Measurements from ENCODE around the gene ZC3H7B. TPM values are rescaled to one million over a fixed set of nuclear protein-coding genes. Genes with fewer than 3 reads are reported as not detected.
A peak's percentile ranks its signal among the peaks of the same experiment; 100 is the strongest.
"Not testable (repeated sequence)": the region's sequence is repeated elsewhere in the genome, so short reads cannot be mapped to it uniquely, and the experiment has no call there.

ZC3H7B gene
- total RNA-seq, 2 experiments from 2014 or later = 41.7 to 43.4 TPM

GRCh38 chr22:41384128-41384527, 82.8 kb downstream of the ZC3H7B start:
- Mint-ChIP-seq H3K27ac (no peak overlapping the region), H3K27me3 (no peaks in the 10 kb centered on the region), H3K36me3 (ENCODE audit: low read depth) (no peaks in the 10 kb centered on the region), H3K9me3 (ENCODE audit: low read depth) (no peaks in the 10 kb centered on the region), H3K4me3 (no peak overlapping the region), H3K4me1 (peaks cover 10% of the 10 kb centered on the region)
- DNase-seq (no peak), ATAC-seq (no peak)
- CTCF ChIA-PET = interaction anchor here (0.7 to 1.6 kb wide), 3 partner anchors 18 to 149 kb away, joined by 3 to 6 read pairs (median 3); no protein-coding TSS in a partner anchor
- intact Hi-C loops (cut with DNase I, micrococcal nuclease) = loop anchor here (5.0 kb wide), 2 partner anchors 238 to 1118 kb away; partner anchors contain the start of genes DESI1 (in 1 of the 2) and XRCC6 (in 1 of the 2)
- POLR2A ChIA-PET = no interaction called here

- peaks cover 7% of the 10 kb centered on the region for H3K36me3 Mint-ChIP-seq (ENCODE audit: low read depth)
- ChIA-PET POLR2A (no interaction called here), CTCF (interaction anchor here (1.0 kb wide), 1 partner anchor 156 kb away, joined by 4 read pairs; no protein-coding TSS in a partner anchor)
- ATAC-seq (no peak), DNase-seq (no peak)
- no peak overlapping the region for H3K4me3 Mint-ChIP-seq
- no peaks in the 10 kb centered on the region for H3K27me3 Mint-ChIP-seq
- intact Hi-C loops (cut with DNase I, micrococcal nuclease) = no loop called here
- no peaks in the 10 kb centered on the region for H3K9me3 Mint-ChIP-seq (ENCODE audit: low read depth)
- H3K4me1 Mint-ChIP-seq = peaks cover under 1% of the 10 kb centered on the region
- no peak overlapping the region for H3K27ac Mint-ChIP-seq
Observed at GRCh38 chr22:41387341-41387740, 86.0 kb downstream of the ZC3H7B start.

GRCh38 chr22:41394012-41394356, 92.7 kb downstream of the ZC3H7B start:
- CTCF ChIA-PET = interaction anchor here (0.7 kb wide), 1 partner anchor 903 kb away, joined by 3 read pairs; no protein-coding TSS in a partner anchor
- no peaks in the 10 kb centered on the region for H3K27me3 Mint-ChIP-seq
- intact Hi-C loops (cut with DNase I, micrococcal nuclease) = no loop called here

GRCh38 chr22:41395531-41396240, 94.4 kb downstream of the ZC3H7B start:
- peaks cover 4% of the 10 kb centered on the region for H3K36me3 Mint-ChIP-seq (ENCODE audit: low read depth)
- no peaks in the 10 kb centered on the region for H3K4me1 Mint-ChIP-seq
- no peaks in the 10 kb centered on the region for H3K27me3 Mint-ChIP-seq
- no peak overlapping the region for H3K4me3 Mint-ChIP-seq
- H3K9me3 Mint-ChIP-seq (ENCODE audit: low read depth) = no peaks in the 10 kb centered on the region
- ChIA-PET CTCF (interaction anchor here (0.9 to 1.1 kb wide), 2 partner anchors 122 to 147 kb away, joined by 3 read pairs; no protein-coding TSS in a partner anchor), POLR2A (no interaction called here)
- intact Hi-C loops (cut with DNase I, micrococcal nuclease) = no loop called here
- H3K27ac Mint-ChIP-seq = no peak overlapping the region
- DNase-seq = no peak
- no peak for ATAC-seq

More at GRCh38 chr22:41394012-41394356, 92.7 kb downstream of the ZC3H7B start:
- Mint-ChIP-seq H3K4me1 (no peaks in the 10 kb centered on the region), H3K36me3 (ENCODE audit: low read depth) (peaks cover 7% of the 10 kb centered on the region), H3K27ac (no peak overlapping the region), H3K9me3 (ENCODE audit: low read depth) (no peaks in the 10 kb centered on the region), H3K4me3 (no peak overlapping the region)
- POLR2A ChIA-PET = no interaction called here
- no peak for DNase-seq
- ATAC-seq = no peak

GRCh38 chr22:41397143-41397811, 96.0 kb downstream of the ZC3H7B start:
- ChIA-PET CTCF (interaction anchor here (0.9 to 1.1 kb wide), 3 partner anchors 79 to 135 kb away, joined by 3 to 4 read pairs (median 3); no protein-coding TSS in a partner anchor), POLR2A (interaction anchor here (0.6 kb wide), 1 partner anchor 314 kb away, joined by 6 read pairs; no protein-coding TSS in a partner anchor)
- Mint-ChIP-seq H3K36me3 (ENCODE audit: low read depth) (no peaks in the 10 kb centered on the region), H3K27ac (no peak overlapping the region), H3K27me3 (no peaks in the 10 kb centered on the region), H3K4me3 (no peak overlapping the region), H3K4me1 (no peaks in the 10 kb centered on the region), H3K9me3 (ENCODE audit: low read depth) (no peaks in the 10 kb centered on the region)
- DNase-seq = no peak
- ATAC-seq = no peak
- intact Hi-C loops (cut with DNase I, micrococcal nuclease) = no loop called here

GRCh38 chr22:41398921-41399320, 97.6 kb downstream of the ZC3H7B start:
- Mint-ChIP-seq H3K36me3 (ENCODE audit: low read depth) (no peaks in the 10 kb centered on the region), H3K4me3 (no peak overlapping the region), H3K27me3 (no peaks in the 10 kb centered on the region), H3K4me1 (peaks cover 4% of the 10 kb centered on the region), H3K27ac (no peak overlapping the region), H3K9me3 (ENCODE audit: low read depth) (no peaks in the 10 kb centered on the region)
- no peak for DNase-seq
- intact Hi-C loops (cut with DNase I, micrococcal nuclease) = no loop called here
- ATAC-seq = no peak
- ChIA-PET POLR2A (no interaction called here), CTCF (interaction anchor here (0.6 to 0.7 kb wide), 2 partner anchors 17 to 652 kb away, joined by 3 read pairs; no protein-coding TSS in a partner anchor)

- intact Hi-C loops (cut with DNase I, micrococcal nuclease) = loop anchor here (2.0 to 5.0 kb wide), 3 partner anchors 67 to 195 kb away; partner anchors contain the start of genes ACO2 (in 1 of the 2) and PHF5A (in 1 of the 2)
- POLR2A ChIA-PET = interaction anchor here (0.6 to 1.9 kb wide), 5 partner anchors 10 to 203 kb away, joined by 3 to 4 read pairs (median 3); partner anchors contain the start of gene TOB2
- Mint-ChIP-seq H3K4me3 (no peak overlapping the region), H3K27me3 (no peaks in the 10 kb centered on the region), H3K36me3 (ENCODE audit: low read depth) (no peaks in the 10 kb centered on the region), H3K27ac (no peak overlapping the region), H3K4me1 (peaks cover 17% of the 10 kb centered on the region), H3K9me3 (ENCODE audit: low read depth) (no peaks in the 10 kb centered on the region)
- no peak for DNase-seq
- CTCF ChIA-PET = interaction anchor here (0.5 to 4.5 kb wide), 17 partner anchors 10 to 262 kb away, joined by 3 to 57 read pairs (median 4); partner anchors contain the start of genes TEF and TOB2
- ATAC-seq = no peak
Observed at GRCh38 chr22:41401781-41402648, 100.7 kb downstream of the ZC3H7B start.

- H3K36me3 Mint-ChIP-seq (ENCODE audit: low read depth); H3K4me3 Mint-ChIP-seq; H3K9me3 Mint-ChIP-seq (ENCODE audit: low read depth); ATAC-seq; H3K27me3 Mint-ChIP-seq; H3K27ac Mint-ChIP-seq; DNase-seq: not testable (repeated sequence)
- CTCF ChIA-PET = interaction anchor here (0.5 to 4.5 kb wide), 21 partner anchors 10 to 248 kb away, joined by 3 to 57 read pairs (median 6); partner anchors contain the start of genes ACO2, PHF5A, TEF and TOB2
- POLR2A ChIA-PET = interaction anchor here (0.6 to 1.9 kb wide), 5 partner anchors 9 to 135 kb away, joined by 3 to 4 read pairs (median 3); partner anchors contain the start of gene TOB2
- H3K4me1 Mint-ChIP-seq = peaks cover 17% of the 10 kb centered on the region
- intact Hi-C loops (cut with DNase I, micrococcal nuclease) = loop anchor here (1.0 to 5.0 kb wide), 7 partner anchors 43 to 194 kb away; partner anchors contain the start of genes ACO2 (in 1 of the 2), PHF5A (in 1 of the 2) and TOB2 (in 1 of the 2)
Observed at GRCh38 chr22:41402851-41403250, 101.5 kb downstream of the ZC3H7B start.

- H3K27me3 Mint-ChIP-seq = no peaks in the 10 kb centered on the region
- CTCF ChIA-PET = interaction anchor here (0.6 to 4.5 kb wide), 34 partner anchors 11 to 263 kb away, joined by 3 to 57 read pairs (median 4); partner anchors contain the start of genes ACO2, PHF5A, PMM1 and TEF
- ATAC-seq (peak; percentile 99), DNase-seq (peak; percentile 93)
- no peak overlapping the region for H3K27ac Mint-ChIP-seq
- H3K4me1 Mint-ChIP-seq = peaks cover 17% of the 10 kb centered on the region
- no peaks in the 10 kb centered on the region for H3K36me3 Mint-ChIP-seq (ENCODE audit: low read depth)
- no peak overlapping the region for H3K4me3 Mint-ChIP-seq
- H3K9me3 Mint-ChIP-seq (ENCODE audit: low read depth) = no peaks in the 10 kb centered on the region
- intact Hi-C loops (cut with DNase I, micrococcal nuclease) = loop anchor here (1.0 to 5.0 kb wide), 10 partner anchors 41 to 194 kb away; partner anchors contain the start of genes ACO2 (in 1 of the 2), PHF5A (in 1 of the 2) and TOB2 (in 1 of the 2)
- POLR2A ChIA-PET = interaction anchor here (0.6 to 1.3 kb wide), 4 partner anchors 22 to 114 kb away, joined by 3 to 5 read pairs (median 4); partner anchors contain the start of genes TEF and TOB2
Observed at GRCh38 chr22:41403532-41404318, 102.4 kb downstream of the ZC3H7B start.

GRCh38 chr22:41405588-41405987, 104.3 kb downstream of the ZC3H7B start:
- CTCF ChIA-PET = interaction anchor here (1.4 to 4.5 kb wide), 4 partner anchors 40 to 127 kb away, joined by 3 to 57 read pairs (median 20); no protein-coding TSS in a partner anchor
- Mint-ChIP-seq H3K27me3 (no peaks in the 10 kb centered on the region), H3K4me1 (peaks cover 17% of the 10 kb centered on the region), H3K36me3 (ENCODE audit: low read depth) (no peaks in the 10 kb centered on the region), H3K4me3 (peak overlapping the region; percentile 54), H3K9me3 (ENCODE audit: low read depth) (no peaks in the 10 kb centered on the region), H3K27ac (peak overlapping the region; percentile 84)
- peak; percentile 28 for ATAC-seq
- POLR2A ChIA-PET = no interaction called here
- intact Hi-C loops (cut with DNase I, micrococcal nuclease) = loop anchor here in 1 of 2 experiments (2.0 kb wide), 2 partner anchors 39 to 121 kb away; no protein-coding TSS in a partner anchor
- peak; percentile 61 for DNase-seq
